CD14-positive monocyte (primary cell): ENCODE data around the gene TGFB1I1. TPM values are rescaled to one million over a fixed set of nuclear protein-coding genes. Genes with fewer than 3 reads are reported as not detected.

Experiments
- DNase-seq, 3 donors: peaks; one replicate each; pipeline ENCODE4 v3.0.0-alpha.2; 2011 to 2022
- H2AFZ ChIP-seq: 2 replicates; pipeline ENCODE4 v1.6.0; 2012; ENCODE audit warnings: mild to moderate bottlenecking, low read depth, low read length, inconsistent platforms; ENCODE audit not compliant: insufficient read depth, poor library complexity, severe bottlenecking
- H3K27ac ChIP-seq, 2 donors: 1 replicate in 1 of 2; 2 replicates in 1 of 2; pipeline ENCODE4 v1.5.1; 2012 to 2013; ENCODE audit warnings: low read length in 2 of 2, control low read depth in 1 of 2, inconsistent platforms in 1 of 2, low read depth in 1 of 2, mild to moderate bottlenecking in 1 of 2
- H3K27me3 ChIP-seq, 2 donors: one replicate each; pipeline versions ENCODE4 v1.6.0 to v1.6.1; 2011 to 2013; ENCODE audit warnings: low read length in 2 of 2; ENCODE audit not compliant: control insufficient read depth in 2 of 2, insufficient read depth in 2 of 2
- H3K36me3 ChIP-seq, 2 donors: replicated peaks in 1 of 2; 1 replicate in 1 of 2; 2 replicates in 1 of 2; pipeline versions ENCODE4 v1.5.1 to v1.6.1; 2012 to 2013; ENCODE audit warnings: low read length in 2 of 2, control low read depth in 1 of 2, inconsistent platforms in 1 of 2, mild to moderate bottlenecking in 1 of 2; ENCODE audit not compliant: insufficient read depth in 2 of 2, control insufficient read depth in 1 of 2
- H3K4me1 ChIP-seq, 2 donors: 1 replicate in 1 of 2; 2 replicates in 1 of 2; pipeline versions ENCODE4 v1.5.1 to v1.6.1; 2012 to 2013; ENCODE audit warnings: low read length in 2 of 2, control low read depth in 1 of 2, inconsistent platforms in 1 of 2, mild to moderate bottlenecking in 1 of 2, moderate library complexity in 1 of 2; ENCODE audit not compliant: insufficient read depth in 2 of 2, control insufficient read depth in 1 of 2
- H3K4me2 ChIP-seq: replicated peaks from 2 replicates; pipeline ENCODE3; 2012; ENCODE audit warnings: low read length, moderate library complexity, mild to moderate bottlenecking; ENCODE audit not compliant: poor library complexity, severe bottlenecking; ENCODE audit errors: extremely low read depth
- H3K4me3 ChIP-seq, 3 experiments: fragments of 200-600 bp in 1 of 3; sonication (generic) in 1 of 3; replicated peaks in 1 of 3; 1 replicate in 2 of 3; 2 replicates in 1 of 3; pipeline ENCODE4 v1.5.1; 2011 to 2013; ENCODE audit warnings: low read length in 3 of 3, mild to moderate bottlenecking in 3 of 3, control low read depth in 2 of 3, low read depth in 2 of 3, inconsistent platforms in 1 of 3, moderate library complexity in 1 of 3
- H3K79me2 ChIP-seq: 2 replicates; pipeline ENCODE4 v1.6.0; 2012; ENCODE audit warnings: mild to moderate bottlenecking, control low read depth, inconsistent platforms, low read length, moderate library complexity; ENCODE audit not compliant: insufficient read depth
- H3K9ac ChIP-seq: 2 replicates; pipeline ENCODE4 v1.6.0; 2017; ENCODE audit warnings: low read length, mild to moderate bottlenecking; ENCODE audit not compliant: insufficient read depth, poor library complexity, severe bottlenecking
- H3K9me3 ChIP-seq, 2 donors: replicated peaks in 1 of 2; 1 replicate in 1 of 2; 2 replicates in 1 of 2; pipeline versions ENCODE4 v1.5.1 to v1.6.1; 2012 to 2013; ENCODE audit warnings: low read length in 2 of 2, control low read depth in 1 of 2; ENCODE audit not compliant: control insufficient read depth in 1 of 2, insufficient read depth in 1 of 2
- H4K20me1 ChIP-seq: 2 replicates; pipeline ENCODE4 v1.6.0; 2012; ENCODE audit warnings: mild to moderate bottlenecking, low read length, control low read depth, moderate library complexity; ENCODE audit not compliant: insufficient read depth
- H3K27ac Mint-ChIP-seq, 7 donors: one replicate each; pipeline ENCODE4 v1.8.0; 2020; ENCODE audit warnings: mild to moderate bottlenecking in 7 of 7, mixed read lengths in 7 of 7, moderate library complexity in 6 of 7, inconsistent platforms in 2 of 7
- H3K27me3 Mint-ChIP-seq, 3 donors: one replicate each; pipeline ENCODE4 v1.8.0; 2021 to 2022; ENCODE audit warnings: low read depth in 3 of 3, mild to moderate bottlenecking in 3 of 3, mixed read lengths in 3 of 3, moderate library complexity in 3 of 3, inconsistent platforms in 1 of 3
- H3K36me3 Mint-ChIP-seq, 2 donors: one replicate each; pipeline ENCODE4 v1.8.0; 2020; ENCODE audit warnings: mixed read lengths in 2 of 2, inconsistent platforms in 1 of 2, mild to moderate bottlenecking in 1 of 2
- H3K4me1 Mint-ChIP-seq: one replicate; pipeline ENCODE4 v1.8.0; 2020; ENCODE audit warnings: mild to moderate bottlenecking, mixed read lengths
- H3K4me3 Mint-ChIP-seq, 2 donors: one replicate each; pipeline ENCODE4 v1.8.0; 2020; ENCODE audit warnings: mild to moderate bottlenecking in 2 of 2, mixed read lengths in 2 of 2, moderate library complexity in 1 of 2
- H3K9me3 Mint-ChIP-seq, 7 donors: one replicate each; pipeline ENCODE4 v1.8.0; 2020 to 2022; ENCODE audit warnings: mixed read lengths in 7 of 7, mild to moderate bottlenecking in 6 of 7, moderate library complexity in 6 of 7, inconsistent platforms in 2 of 7
- WGBS: methylation state at CpG from one replicate; pipeline ENCODE4 v1.1.5; 2013; ENCODE audit warnings: missing lambda C conversion rate; ENCODE audit not compliant: insufficient coverage; 5-methylcytosine and 5-hydroxymethylcytosine counted together
- intact Hi-C, 2 donors: fragments of 100-400 bp; cut with micrococcal nuclease; formaldehyde crosslinking; loops; one replicate each; pipeline versions ENCODE4 v1.15.0 to v1.15.1; 2023
- polyA plus RNA-seq, 3 donors: library from polyadenylated mRNA; depleted of rRNA in 1 of 3; unstranded in 2 of 3; stranded (reverse) in 1 of 3; fragments of 300-500 nt in 2 of 3; fragments of >200 nt in 1 of 3; fragmentation: Illumina TruSeq in 2 of 3; gene quantifications; 1 replicate in 2 of 3; 2 replicates in 1 of 3; pipeline ENCODE4 v1.2.3, GENCODE V29; 2012 to 2021
- TF ChIP-seq, protein P1 (sequence below): fragments of 200-600 bp; IDR thresholded peaks from one replicate; pipeline ENCODE4 v1.8.0; 2022; ENCODE audit warnings: antibody characterized with exemption, mild to moderate bottlenecking

Gene TGFB1I1
- polyA plus RNA-seq, 3 donors: 0.11 to 0.16 TPM; not detected in 1

DNA sequence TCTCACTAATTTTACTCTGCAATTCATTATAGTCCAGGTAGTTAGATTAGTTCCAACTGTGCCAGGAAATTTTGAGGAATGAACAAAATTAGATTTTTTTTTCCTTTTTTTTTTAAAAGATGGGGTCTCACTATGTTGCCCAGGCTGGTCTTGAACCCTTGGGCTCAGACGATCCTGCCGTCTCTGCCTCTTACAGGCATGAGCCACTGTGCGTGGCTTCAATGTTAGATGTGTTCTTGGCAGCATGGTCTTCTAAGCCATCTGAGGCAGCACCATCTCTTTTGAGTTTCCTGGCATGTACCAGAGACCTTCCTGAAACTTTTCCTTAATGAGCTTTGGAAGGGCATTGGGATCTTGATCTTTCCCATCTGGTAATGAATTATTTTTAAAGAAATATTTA is 53.2 kb downstream of the TGFB1I1 start:
- Histone ChIP-seq H3K79me2 (no peaks in the 10 kb centered on the region), H3K4me2 (no peak overlapping the region), H3K9ac (no peak overlapping the region), H4K20me1 (no peaks in the 10 kb centered on the region), H2AFZ (no peak overlapping the region), H3K4me3 (no peak overlapping the region), H3K36me3 (no peaks in the 10 kb centered on the region), H3K9me3 (no peaks in the 10 kb centered on the region), H3K27ac (no peak overlapping the region), H3K4me1 (no peaks in the 10 kb centered on the region), H3K27me3 (peaks cover 14 to 24% of the 10 kb centered on the region in 2 donors)
- no peak overlapping the region for H3K4me3 Mint-ChIP-seq
- TF ChIP-seq, protein P1, sequence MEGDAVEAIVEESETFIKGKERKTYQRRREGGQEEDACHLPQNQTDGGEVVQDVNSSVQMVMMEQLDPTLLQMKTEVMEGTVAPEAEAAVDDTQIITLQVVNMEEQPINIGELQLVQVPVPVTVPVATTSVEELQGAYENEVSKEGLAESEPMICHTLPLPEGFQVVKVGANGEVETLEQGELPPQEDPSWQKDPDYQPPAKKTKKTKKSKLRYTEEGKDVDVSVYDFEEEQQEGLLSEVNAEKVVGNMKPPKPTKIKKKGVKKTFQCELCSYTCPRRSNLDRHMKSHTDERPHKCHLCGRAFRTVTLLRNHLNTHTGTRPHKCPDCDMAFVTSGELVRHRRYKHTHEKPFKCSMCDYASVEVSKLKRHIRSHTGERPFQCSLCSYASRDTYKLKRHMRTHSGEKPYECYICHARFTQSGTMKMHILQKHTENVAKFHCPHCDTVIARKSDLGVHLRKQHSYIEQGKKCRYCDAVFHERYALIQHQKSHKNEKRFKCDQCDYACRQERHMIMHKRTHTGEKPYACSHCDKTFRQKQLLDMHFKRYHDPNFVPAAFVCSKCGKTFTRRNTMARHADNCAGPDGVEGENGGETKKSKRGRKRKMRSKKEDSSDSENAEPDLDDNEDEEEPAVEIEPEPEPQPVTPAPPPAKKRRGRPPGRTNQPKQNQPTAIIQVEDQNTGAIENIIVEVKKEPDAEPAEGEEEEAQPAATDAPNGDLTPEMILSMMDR: no peak
- no peak for DNase-seq
- H3K9me3 Mint-ChIP-seq: peaks cover 0 to 16% (median 0%) of the 10 kb centered on the region in 7 donors
- no peaks in the 10 kb centered on the region for H3K36me3 Mint-ChIP-seq
- peaks cover 6% of the 10 kb centered on the region for H3K4me1 Mint-ChIP-seq
- no peak overlapping the region for H3K27ac Mint-ChIP-seq
- WGBS: 80% methylated on average over 2 of the region's 3 CpGs
- peaks cover 24 to 25% (median 25%) of the 10 kb centered on the region in 3 donors for H3K27me3 Mint-ChIP-seq
- intact Hi-C loops: no loop called here

Other genes with a start within 250 kb of the TGFB1I1 start
- 100 to 1,000 TPM in 2 of 3 donors, 10 to 100 TPM in 1; 71.9 to 330 (median 117) TPM for gene ITGAM, start 212.2 kb upstream of the TGFB1I1 start, polyA plus RNA-seq
- gene ITGAX, start 117.0 kb upstream of the TGFB1I1 start, polyA plus RNA-seq: 100 to 1,000 TPM in 1 of 3 donors, 10 to 100 TPM in 2; 40.7 to 710 (median 71.3) TPM
- under 1 TPM in 1 of 3 donors, not detected in 2; 0.04 TPM for gene ITGAD, start 78.8 kb upstream of the TGFB1I1 start, polyA plus RNA-seq
- not detected for gene COX6A2, start 43.8 kb upstream of the TGFB1I1 start, polyA plus RNA-seq
- gene ZNF843, start 29.4 kb upstream of the TGFB1I1 start, polyA plus RNA-seq: under 1 TPM in 1 of 3 donors, not detected in 2; 0.03 TPM
- 1 to 10 TPM; 2.9 to 9.3 (median 4.2) TPM for gene ARMC5, start 12.7 kb upstream of the TGFB1I1 start, polyA plus RNA-seq
- under 1 TPM in 1 of 3 donors, not detected in 2; 0.04 TPM for gene SLC5A2, start 11.0 kb downstream of the TGFB1I1 start, polyA plus RNA-seq
- gene RUSF1, start 36.2 kb downstream of the TGFB1I1 start, polyA plus RNA-seq: 10 to 100 TPM; 10.3 to 45.1 (median 11.8) TPM
- gene AHSP, start 55.7 kb downstream of the TGFB1I1 start, polyA plus RNA-seq: under 1 TPM in 1 of 3 donors, not detected in 2; 0.84 TPM